Gastroesophageal sphincter (tissue), 4 donors: ENCODE results near the gene APOBEC3F. TPM values are rescaled to one million over a fixed set of nuclear protein-coding genes. Genes with fewer than 3 reads are reported as not detected.

Source experiments
- ATAC-seq: fragments of 150-250 bp; one replicate; pipeline ENCODE4 v1.9.1; 2016; ENCODE audit warnings: mild to moderate bottlenecking, moderate library complexity
- H3K27ac ChIP-seq, 4 donors: fragments of 200-600 bp; sonication (generic) in 3 of 4; 1 replicate in 3 of 4; 2 replicates in 1 of 4; pipeline ENCODE4 v1.5.1; 2016 to 2019
- H3K27me3 ChIP-seq: fragments of 200-600 bp; sonication (generic); one replicate; pipeline ENCODE4 v1.5.1; 2019
- H3K36me3 ChIP-seq, 2 donors: fragments of 200-600 bp; sonication (generic); one replicate each; pipeline ENCODE4 v1.5.1; 2019; ENCODE audit warnings: control low read depth in 1 of 2
- H3K4me1 ChIP-seq, 3 donors: fragments of 200-600 bp; sonication (generic); 1 replicate in 2 of 3; 2 replicates in 1 of 3; pipeline ENCODE4 v1.5.1; 2016 to 2019; ENCODE audit warnings: control low read depth in 2 of 3
- H3K4me3 ChIP-seq, 2 donors: fragments of 200-600 bp; sonication (generic); one replicate each; pipeline ENCODE4 v1.5.1; 2019; ENCODE audit warnings: mild to moderate bottlenecking in 1 of 2, moderate library complexity in 1 of 2
- H3K9me3 ChIP-seq, 3 donors: fragments of 200-600 bp; sonication (generic); one replicate each; pipeline ENCODE4 v1.5.1; 2017 to 2019; ENCODE audit warnings: control low read depth in 2 of 3
- EP300 ChIP-seq: sonication (generic); formaldehyde crosslinking; IDR thresholded peaks from one replicate; pipeline ENCODE4 v1.6.1; 2017; ENCODE audit warnings: antibody characterized with exemption, mild to moderate bottlenecking
- POLR2A ChIP-seq, 2 donors: fragments of 450-650 bp; IDR thresholded peaks; one replicate each; pipeline ENCODE4 v1.6.1; 2017; ENCODE audit warnings: antibody characterized with exemption in 2 of 2, mild to moderate bottlenecking in 2 of 2, moderate library complexity in 1 of 2
- POLR2AphosphoS5 ChIP-seq: sonication (generic); formaldehyde crosslinking; IDR thresholded peaks from one replicate; pipeline ENCODE4 v1.6.1; 2017; ENCODE audit warnings: antibody characterized with exemption
- WGBS, 2 donors: methylation state at CpG; one replicate each; pipeline ENCODE4 v1.1.5; 2018; ENCODE audit warnings: low coverage in 1 of 2; 5-methylcytosine and 5-hydroxymethylcytosine counted together
- total RNA-seq, 4 donors: library from RNA; depleted of rRNA; stranded (reverse); fragments of >200 nt; gene quantifications; one replicate each; pipeline ENCODE4 v1.1.0, GENCODE V29; 2016
- TF ChIP-seq, protein P1 (sequence below), 4 experiments: fragments of 200-600 bp in 2 of 4; fragments of 450-650 bp in 2 of 4; sonication (generic) in 1 of 4; IDR thresholded peaks; one replicate each; pipeline ENCODE4 v1.5.1; 2017 to 2019; ENCODE audit warnings: antibody characterized with exemption in 4 of 4, mild to moderate bottlenecking in 2 of 4, moderate library complexity in 2 of 4

APOBEC3F gene
- total RNA-seq, 4 donors from 2014 or later, result 0.57 to 4.0 (median 1.9) TPM

DNA sequence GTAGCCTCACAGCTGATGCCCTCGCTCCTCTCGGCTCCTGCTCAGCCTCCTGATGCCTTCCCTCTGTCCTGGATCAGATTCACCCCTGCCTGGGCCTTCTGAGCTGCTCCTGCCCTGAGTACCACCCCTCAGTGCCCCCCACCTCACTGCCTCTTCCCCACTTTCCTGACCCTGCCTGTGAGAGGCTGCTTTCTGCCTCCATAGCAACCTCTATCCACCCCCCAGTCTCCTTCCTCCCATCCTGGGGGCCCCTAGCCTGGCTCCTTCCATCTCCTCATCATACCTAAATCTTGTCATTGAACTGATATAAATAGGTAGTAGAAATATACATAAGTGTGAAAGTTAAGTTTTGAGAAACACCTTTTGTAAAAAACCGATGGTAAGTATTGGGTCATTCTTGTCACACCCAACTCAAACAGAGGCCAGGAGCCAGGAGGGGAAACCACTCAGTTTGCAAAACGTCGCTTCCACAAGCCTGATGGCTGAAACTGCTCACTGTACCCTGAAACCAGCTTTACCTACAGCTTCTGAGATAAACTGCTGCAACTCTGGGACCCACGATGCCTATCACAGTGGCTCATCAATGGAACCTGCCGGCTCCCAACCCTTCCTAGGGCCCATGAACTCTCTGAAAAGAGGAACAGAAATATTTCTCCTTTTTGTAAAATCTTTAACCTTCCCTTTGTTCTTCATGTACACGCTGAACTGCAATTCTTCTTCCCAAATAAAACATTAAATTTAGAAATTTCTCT lies 51.6 kb downstream of the APOBEC3F start:
- peaks cover 0 to 21% (median 4%) of the 10 kb centered on the region in 3 donors for H3K4me1 ChIP-seq
- H3K27me3 ChIP-seq, result no peaks in the 10 kb centered on the region
- ATAC-seq, result no peak
- H3K4me3 ChIP-seq, result no peak overlapping the region
- H3K27ac ChIP-seq, result no peak overlapping the region
- TF ChIP-seq, protein P1, sequence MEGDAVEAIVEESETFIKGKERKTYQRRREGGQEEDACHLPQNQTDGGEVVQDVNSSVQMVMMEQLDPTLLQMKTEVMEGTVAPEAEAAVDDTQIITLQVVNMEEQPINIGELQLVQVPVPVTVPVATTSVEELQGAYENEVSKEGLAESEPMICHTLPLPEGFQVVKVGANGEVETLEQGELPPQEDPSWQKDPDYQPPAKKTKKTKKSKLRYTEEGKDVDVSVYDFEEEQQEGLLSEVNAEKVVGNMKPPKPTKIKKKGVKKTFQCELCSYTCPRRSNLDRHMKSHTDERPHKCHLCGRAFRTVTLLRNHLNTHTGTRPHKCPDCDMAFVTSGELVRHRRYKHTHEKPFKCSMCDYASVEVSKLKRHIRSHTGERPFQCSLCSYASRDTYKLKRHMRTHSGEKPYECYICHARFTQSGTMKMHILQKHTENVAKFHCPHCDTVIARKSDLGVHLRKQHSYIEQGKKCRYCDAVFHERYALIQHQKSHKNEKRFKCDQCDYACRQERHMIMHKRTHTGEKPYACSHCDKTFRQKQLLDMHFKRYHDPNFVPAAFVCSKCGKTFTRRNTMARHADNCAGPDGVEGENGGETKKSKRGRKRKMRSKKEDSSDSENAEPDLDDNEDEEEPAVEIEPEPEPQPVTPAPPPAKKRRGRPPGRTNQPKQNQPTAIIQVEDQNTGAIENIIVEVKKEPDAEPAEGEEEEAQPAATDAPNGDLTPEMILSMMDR (IDR thresholded peaks at IDR 0.05), result no peak
- no peak for TF ChIP-seq EP300
- TF ChIP-seq POLR2AphosphoS5, result no peak
- no peak for TF ChIP-seq POLR2A (IDR thresholded peaks at IDR 0.05)
- WGBS, 2 donors, result 64 to 75% methylated on average over 4 to 8 of the region's 8 CpGs
- no peaks in the 10 kb centered on the region for H3K36me3 ChIP-seq
- H3K9me3 ChIP-seq, result no peaks in the 10 kb centered on the region

DNA sequence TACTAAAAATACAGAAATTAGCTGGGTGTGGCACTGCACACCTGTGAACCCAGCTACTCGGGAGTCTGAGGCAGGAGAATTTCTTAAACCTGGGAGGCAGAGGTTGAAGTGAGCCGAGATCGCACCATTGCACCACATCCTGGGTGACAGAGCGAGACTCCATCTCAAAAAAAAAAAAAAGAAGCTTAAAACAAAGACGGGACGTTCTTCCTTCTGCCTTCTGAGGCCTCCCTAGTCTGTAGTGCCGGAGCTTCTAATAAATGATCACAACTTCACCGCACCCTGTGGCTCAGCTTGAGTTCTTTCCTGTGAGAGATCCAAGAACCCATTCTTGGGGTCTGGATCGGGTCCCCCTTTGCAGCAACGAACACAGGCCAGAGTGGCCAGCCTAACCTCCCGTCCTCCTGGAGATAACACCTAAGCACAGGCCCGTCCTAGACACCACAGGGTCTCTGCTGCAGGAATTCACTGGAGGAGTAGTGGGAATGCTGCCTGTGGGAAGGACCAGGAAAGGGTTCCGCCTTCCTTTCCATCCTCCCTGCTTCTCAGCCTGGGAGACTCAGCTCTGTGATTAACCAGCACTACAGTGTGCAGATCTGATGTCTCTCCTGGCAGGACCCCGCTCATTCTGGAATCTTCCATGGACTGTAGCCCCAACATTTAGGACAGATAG lies 54.2 kb downstream of the APOBEC3F start:
- no peaks in the 10 kb centered on the region for H3K36me3 ChIP-seq
- TF ChIP-seq, protein P1 (IDR thresholded peaks at IDR 0.05), result no peak
- TF ChIP-seq EP300 (no peak), POLR2A (IDR thresholded peaks at IDR 0.05) (no peak), POLR2AphosphoS5 (no peak)
- H3K27ac ChIP-seq, result no peak overlapping the region
- no peaks in the 10 kb centered on the region for H3K27me3 ChIP-seq
- H3K9me3 ChIP-seq, result no peaks in the 10 kb centered on the region
- ATAC-seq, result no peak
- H3K4me3 ChIP-seq, result no peak overlapping the region
- 83 to 85% methylated on average over 7 to 10 of the region's 14 CpGs for WGBS, 2 donors
- peaks cover 0 to 10% (median 0%) of the 10 kb centered on the region in 3 donors for H3K4me1 ChIP-seq

DNA sequence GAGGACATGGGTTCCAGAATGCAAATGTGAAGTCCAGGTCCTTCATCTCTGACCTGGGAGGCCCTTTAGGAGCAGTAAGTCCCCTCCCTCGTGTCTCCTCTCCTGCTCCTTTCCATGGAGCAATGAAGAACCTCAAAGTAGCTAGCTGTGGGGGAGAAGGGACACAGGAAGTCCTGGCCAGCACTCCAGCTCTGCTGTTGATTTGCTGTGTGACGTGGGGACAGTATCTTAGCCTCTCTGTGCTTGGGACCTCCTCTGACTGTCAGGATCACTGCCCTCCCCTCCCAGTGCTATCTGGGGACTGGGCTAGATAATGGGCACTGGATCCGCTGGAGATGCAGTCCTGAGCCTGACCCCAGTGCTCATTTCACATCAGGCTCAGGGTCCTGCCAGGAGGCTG lies 55.3 kb downstream of the APOBEC3F start:
- Histone ChIP-seq H3K4me1 (peaks cover 0 to 10% (median 0%) of the 10 kb centered on the region in 3 donors), H3K27ac (no peak overlapping the region)

DNA sequence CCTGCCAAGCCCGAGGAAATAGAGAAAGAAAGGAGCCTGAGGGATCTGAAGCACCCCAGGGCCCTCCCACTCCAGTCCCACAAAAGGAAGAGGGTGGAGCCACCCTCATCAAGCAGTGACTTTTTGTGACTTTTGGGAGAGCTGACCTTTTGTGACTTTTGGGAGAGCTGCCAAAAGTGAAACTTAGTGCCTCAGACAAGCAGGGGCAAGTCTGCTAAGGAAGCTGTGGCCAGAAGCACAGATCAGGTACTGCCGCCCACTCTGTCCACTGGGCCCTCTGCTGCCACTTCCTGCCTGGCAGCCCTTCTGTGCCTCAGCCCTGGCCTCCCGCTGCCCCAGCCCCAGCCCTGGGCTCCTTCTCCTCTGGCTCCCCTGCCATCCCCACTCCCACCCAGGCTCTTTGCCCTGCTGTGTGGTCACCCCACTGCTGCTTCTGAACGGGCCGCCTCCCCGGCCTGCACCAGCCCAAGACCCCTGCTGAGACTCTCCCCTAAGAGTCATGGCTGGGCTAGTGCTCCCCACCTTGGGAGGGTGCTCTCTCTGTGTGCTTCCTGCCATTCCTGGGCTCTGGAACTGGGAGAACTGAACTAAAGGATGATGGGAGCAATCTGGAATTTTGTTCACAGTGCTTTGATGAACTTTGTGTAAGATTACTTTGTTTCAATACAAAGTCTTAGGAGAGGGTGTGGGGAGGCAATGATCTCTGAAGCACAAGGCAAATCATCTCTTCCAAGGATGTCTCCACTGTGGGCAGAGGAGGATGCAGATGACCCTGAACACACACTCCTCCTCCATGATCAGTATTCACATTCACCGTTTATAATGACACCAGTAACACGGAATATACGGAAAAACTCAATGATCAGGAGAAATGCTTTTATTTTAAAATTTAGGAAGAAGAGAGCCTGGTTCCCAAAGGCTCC lies 56.7 kb downstream of the APOBEC3F start, which contains the start of gene APOBEC3H:
Gene APOBEC3H (plus strand): TSS at position 147 of the 923 bp plus-strand sequence. CDS start 3,035 bp downstream, outside the sequence.
- no peak for ATAC-seq
- Histone ChIP-seq H3K9me3 (no peaks in the 10 kb centered on the region), H3K27ac (peak within 1 kb of the TSS in 3 of 4 donors; percentile 3 to 32 (median 11)), H3K4me1 (peaks cover 0 to 10% (median 0%) of the 10 kb centered on the region in 3 donors), H3K36me3 (no peaks in the 10 kb centered on the region), H3K4me3 (no peak within 1 kb of the TSS), H3K27me3 (peaks cover 7% of the 10 kb centered on the region)
- TF ChIP-seq POLR2A (IDR thresholded peaks at IDR 0.05), result no peak
- TF ChIP-seq, protein P1 (IDR thresholded peaks at IDR 0.05), result no peak
- TF ChIP-seq POLR2AphosphoS5, result no peak
- TF ChIP-seq EP300, result no peak
- WGBS, 2 donors, result 13 to 78% methylated on average over 1 to 3 of the region's 9 CpGs

More for the DNA sequence above, 55.3 kb downstream of the APOBEC3F start:
- H3K4me3 ChIP-seq, result no peak overlapping the region
- H3K27me3 ChIP-seq, result no peaks in the 10 kb centered on the region
- TF ChIP-seq EP300, result no peak
- TF ChIP-seq, protein P1 (IDR thresholded peaks at IDR 0.05), result no peak
- no peak for TF ChIP-seq POLR2AphosphoS5
- TF ChIP-seq POLR2A (IDR thresholded peaks at IDR 0.05), result no peak
- no peaks in the 10 kb centered on the region for H3K9me3 ChIP-seq
- WGBS, 2 donors, result 40 to 44% methylated on average over 1 of the region's 3 CpGs
- H3K36me3 ChIP-seq, result no peaks in the 10 kb centered on the region
- ATAC-seq, result no peak
